ENCODE measurements around the gene D2HGDH. TPM values are rescaled to one million over a fixed set of nuclear protein-coding genes. Genes with fewer than 3 reads are reported as not detected.
"Not testable (repeated sequence)": the region's sequence is repeated elsewhere in the genome, so short reads cannot be mapped to it uniquely, and the experiment has no call there.

Gene D2HGDH
- total RNA-seq, 1 donor from 2014 or later: 28.3 TPM

DNA sequence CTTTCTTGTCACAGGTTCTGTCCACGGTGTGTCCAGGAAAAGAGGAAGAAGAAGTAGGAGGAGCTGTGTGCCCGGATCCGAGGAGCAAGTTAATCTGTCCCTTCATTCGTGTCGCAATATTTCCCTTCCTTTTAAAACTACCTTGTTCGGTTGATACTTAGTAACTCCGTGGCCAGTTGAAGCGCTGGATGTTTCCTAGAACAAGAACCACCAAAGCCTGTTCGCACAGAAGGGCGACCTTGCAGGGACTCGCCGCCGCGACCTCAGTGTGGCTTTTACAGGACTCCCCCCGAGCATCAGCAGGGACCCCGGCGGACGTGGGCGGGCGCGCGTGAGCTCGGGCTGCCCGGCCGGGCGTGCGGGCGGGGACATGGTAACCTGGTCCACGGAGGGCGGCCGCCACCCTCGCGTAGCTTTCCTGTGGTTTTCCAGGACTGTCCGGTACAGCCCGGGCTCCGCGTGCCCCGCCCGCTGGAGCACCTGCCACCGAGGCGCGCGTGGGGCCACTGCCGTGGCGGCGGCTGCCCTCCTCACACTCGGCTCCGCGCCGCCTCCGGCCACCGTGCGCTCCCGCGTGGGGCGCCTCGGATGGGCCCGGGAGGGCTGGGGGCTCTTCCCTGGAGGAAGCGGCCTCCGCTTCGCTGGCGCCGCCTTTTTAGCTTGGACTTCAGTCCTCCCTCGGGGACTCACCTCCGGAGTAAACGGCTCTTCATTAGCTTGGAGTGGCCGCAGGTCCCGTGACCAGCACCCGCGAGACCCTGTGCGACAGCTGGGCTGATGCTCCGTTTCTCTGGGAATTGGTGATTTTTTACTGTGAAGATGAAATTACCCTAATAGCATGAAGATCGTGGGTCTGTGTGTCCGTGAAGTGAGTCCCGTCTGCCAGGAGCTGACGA lies 9.2 kb upstream of the D2HGDH start:
- intact Hi-C loops (cut with micrococcal nuclease): no loop called here

DNA sequence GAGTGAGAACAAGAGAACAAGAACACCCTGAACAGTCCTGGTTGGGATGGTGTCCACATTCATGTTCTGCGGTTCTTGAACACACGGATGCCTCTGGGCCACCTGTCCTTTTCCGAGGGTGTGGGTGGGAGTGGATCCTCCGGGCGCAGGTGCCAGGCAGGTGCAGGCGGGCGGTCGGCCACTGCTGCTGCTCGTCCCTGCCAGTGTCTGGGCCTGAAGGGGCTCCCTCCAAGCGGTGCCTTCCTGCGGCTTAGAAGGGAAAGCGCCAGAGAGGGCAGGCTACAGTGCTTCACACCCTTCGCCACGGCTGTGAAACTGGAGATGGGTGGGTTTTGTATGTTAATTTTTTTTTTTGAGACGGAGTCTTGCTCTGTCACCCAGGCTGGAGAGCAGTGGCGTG lies 8.0 kb upstream of the D2HGDH start:
- intact Hi-C loops (cut with micrococcal nuclease): no loop called here

DNA sequence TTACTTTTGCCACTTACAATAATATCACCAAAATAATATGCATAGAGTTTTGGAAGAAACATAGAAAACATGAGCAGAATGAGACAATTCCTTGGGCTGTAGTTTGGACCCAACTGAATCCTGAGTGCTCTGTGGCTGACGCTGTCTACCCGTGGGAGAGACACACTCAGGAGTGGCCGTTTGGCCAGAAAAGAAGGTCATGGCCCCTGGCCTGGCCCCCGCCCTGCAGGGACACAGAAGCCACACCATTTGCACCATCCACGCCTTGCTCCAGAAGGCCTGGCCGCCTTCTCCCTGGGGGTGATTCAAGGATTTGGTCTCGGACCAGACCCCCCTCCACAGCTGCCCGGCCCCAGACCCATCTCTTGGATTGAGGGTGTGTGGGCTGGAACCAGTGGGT lies 6.4 kb upstream of the D2HGDH start:
- intact Hi-C loops (cut with micrococcal nuclease): no loop called here

DNA sequence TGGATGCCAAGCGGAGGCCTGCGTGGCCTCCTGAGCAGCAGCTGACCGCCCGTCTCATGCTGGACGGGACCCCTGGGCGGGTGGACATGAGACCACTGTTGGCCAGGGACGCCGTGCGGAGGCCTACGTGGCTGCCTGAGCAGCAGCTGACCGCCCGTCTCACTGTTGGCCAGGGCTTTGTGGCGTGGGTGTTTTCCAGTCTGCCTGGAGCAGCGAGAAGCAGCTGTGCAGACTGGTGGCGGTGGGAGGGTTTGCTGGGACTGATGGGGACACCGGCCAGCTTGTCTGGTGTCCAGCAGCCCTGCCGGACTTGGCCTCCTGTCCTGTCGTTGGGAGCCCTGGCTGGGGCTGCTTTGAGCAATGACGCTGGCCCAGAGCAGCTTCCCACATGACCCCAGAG lies 5.8 kb upstream of the D2HGDH start:
- intact Hi-C loops (cut with micrococcal nuclease): no loop called here

DNA sequence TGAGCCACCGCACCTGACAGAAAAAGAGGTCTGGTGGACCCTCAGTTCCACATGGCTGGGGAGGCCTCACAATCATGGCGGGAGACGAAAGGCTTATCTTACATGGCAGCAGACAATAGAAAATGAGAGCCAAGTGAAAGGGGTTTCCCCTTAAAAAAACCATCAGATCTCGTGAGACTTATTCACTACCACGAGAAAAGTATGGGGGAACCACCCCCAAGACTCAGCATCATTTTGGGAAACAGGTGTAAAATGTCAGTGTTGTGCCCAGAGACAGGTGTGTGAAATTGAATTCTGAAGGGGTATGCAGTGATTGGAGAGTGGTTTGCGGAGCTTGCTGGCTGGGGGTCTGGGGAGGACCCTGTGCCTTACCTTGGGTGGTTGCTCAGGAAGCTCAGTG lies 4.6 kb upstream of the D2HGDH start:
- intact Hi-C loops (cut with micrococcal nuclease): loop anchor here (5.0 to 10.0 kb wide), 2 partner anchors 95 to 898 kb away; partner anchors contain the start of genes ATG4B and THAP4

DNA sequence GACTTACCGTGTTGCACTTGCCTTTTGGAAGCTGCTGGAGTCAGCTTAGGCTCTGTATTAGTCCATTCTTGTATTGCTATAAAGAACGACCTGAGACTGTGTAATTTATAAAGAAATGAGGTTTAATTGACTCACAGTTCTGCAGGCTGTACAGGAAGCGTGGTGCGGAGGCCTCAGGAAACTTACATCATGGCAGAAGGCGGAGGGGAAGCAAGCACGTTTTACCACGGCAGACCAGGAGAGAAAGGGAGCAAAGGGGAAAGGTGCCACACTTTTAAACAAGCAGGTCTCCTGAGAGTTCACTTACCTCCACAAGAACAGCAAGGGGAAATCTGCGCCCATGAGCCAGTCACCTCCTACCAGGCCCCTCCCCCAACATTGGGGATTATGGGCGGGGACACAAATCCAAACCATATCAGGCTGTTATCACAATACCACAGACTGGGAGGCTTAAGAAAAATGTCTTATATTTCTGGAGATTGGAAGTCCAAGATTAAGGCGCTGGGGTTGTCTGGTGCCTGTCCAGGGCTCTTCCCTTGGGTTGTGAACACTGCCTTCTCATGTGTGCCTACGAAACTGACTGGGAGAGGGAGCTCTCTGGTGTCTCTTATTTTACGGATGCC lies 3.6 kb upstream of the D2HGDH start:
- intact Hi-C loops (cut with micrococcal nuclease): loop anchor here (5.0 to 10.0 kb wide), 2 partner anchors 96 to 898 kb away; partner anchors contain the start of genes ATG4B and THAP4

DNA sequence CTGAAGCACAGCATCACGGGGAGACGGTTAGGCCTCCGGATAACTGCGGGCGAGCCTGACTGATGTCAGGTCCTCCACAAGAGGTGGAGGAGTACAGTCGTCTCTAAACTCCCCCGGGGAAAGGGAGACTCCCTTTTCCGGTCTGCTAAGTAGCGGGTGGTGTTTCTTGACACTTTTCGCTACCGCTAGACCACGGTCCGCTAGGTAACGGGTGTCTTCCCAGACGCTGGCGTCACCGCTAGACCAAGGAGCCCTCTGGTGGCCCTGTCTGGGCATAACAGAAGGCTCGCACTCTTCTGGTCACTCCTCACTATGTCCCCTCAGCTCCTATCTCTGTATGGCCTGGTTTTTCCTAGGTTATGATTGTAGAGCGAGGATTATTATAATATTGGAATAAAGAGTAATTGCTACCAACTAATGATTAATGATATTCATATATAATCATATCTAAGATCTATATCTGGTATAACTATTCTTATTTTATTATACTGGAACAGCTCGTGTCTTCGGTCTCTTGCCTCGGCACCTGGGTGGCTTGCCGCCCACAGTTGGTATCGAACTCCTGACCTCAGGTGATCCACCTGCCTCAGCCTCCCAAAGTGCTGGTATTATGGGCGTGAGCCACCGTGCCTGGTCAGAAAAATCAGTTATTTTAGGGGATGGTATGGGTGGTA lies 1.8 kb upstream of the D2HGDH start:
- intact Hi-C loops (cut with micrococcal nuclease): loop anchor here (5.0 to 10.0 kb wide), 2 partner anchors 98 to 900 kb away; partner anchors contain the start of genes ATG4B and THAP4

DNA sequence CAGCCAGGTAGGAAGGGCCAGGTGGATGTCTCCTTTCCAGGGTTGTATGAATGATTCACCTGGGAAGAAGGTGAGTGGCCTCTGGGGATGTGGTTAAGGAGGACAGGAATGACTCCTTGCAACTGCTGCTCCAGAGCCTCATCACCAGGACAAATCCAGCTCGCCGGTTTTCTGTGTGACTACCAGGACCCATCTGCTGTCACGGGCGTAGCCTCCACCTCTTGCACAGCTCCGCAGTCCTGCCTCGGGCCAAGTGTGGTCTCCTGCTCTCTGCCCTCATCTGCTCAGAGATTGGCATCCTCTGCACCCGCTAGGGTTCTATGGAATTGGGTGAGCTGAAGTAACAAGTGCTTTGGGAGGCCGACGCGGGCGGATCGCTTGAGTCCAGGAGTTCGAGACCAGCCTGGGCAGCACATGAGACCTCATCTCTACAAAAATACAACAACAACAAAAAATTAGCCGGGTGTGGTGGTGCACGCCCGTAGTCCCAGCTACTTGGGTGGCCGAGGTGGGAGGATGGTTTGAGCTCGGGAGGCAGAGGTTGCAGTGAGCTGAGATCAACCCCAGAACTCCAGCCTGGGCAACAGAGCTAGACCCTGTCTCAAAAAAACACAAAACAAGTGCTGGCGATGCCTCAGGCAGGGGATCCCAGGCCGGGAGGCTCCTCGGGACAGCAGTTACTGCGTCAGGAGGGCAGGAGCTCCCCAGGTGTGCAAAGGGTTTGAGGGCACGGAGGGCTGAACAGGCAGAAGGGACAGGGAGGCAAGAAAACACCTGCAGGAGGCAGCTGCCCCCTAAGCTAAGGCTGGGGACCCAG lies 831 bp upstream of the D2HGDH start:
- intact Hi-C loops (cut with micrococcal nuclease): loop anchor here (1.0 to 10.0 kb wide), 6 partner anchors 31 to 901 kb away; partner anchors contain the start of genes ATG4B, HDLBP, ING5 and SEPTIN2

DNA sequence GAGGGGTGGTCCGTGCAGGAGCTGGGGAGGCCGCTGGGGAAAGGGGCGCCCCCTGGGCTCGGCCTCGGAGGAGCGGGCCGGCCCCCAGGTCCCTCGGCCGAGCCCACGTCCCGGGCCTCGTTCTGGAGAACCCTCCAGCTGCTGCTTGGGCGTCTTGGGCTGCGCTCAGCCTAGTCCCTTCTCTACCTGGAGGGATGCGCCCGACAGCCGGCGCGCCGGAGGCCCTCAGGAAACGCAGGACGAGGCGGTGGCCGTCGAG lies 293 bp upstream of the D2HGDH start:
- intact Hi-C loops (cut with micrococcal nuclease): loop anchor here (1.0 to 10.0 kb wide), 6 partner anchors 32 to 902 kb away; partner anchors contain the start of genes ATG4B, HDLBP, ING5 and SEPTIN2

DNA sequence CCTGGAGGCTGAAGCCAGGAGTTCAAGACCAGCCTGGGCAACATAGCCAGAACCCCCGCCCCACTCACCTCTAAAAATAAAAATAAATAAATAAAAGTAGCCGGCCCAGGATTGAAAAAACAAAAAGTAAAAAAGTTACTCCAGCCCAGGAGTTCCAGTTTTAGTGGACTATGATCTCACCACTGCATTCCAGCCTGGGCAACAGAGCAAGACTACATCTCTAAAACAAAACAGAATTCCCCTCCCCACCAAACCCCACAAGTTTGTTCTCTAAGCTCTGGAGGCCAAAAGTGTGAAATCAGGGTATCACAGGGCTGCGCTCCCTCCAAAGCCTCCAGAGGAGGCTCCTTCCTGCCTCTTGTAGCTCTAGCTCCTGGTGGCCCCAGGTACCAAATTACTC lies 1.7 kb downstream of the D2HGDH start:
- intact Hi-C loops (cut with micrococcal nuclease): loop anchor here (10.0 kb wide), 1 partner anchor 101 kb away; the partner anchor contains the start of genes ATG4B and THAP4

DNA sequence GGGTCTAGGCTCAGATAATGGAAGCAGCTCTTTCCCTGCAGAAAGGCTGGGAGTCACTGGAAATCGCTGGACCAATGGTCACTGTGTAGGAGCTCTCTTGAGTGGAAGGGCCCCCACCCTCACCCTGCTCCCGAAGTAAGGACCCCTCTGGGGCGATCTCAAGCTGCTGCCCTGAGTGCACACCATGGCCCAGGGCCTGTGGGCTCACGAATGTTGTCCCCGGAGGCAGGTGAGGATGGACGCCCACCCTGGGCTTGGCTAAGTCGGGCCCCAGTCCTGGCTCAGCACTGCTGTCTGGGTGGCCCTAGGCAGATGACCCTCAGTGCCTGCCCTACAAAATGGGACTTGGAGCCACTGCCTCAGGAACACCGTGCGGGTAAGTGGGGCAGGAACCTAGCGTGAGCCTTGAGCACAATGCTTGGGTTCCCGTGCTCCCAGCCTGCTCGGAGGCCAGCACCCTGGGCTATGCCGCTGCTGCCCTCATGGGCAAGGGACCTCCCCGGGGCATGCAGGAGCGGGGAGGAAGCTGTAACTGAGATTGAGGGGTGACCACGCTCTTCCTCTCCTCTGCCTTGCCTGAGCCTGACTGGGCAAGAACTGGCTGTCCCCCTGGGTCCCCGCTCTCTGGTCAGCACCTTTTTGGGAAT lies 3.7 kb downstream of the D2HGDH start:
- intact Hi-C loops (cut with micrococcal nuclease): loop anchor here (10.0 kb wide), 1 partner anchor 103 kb away; the partner anchor contains the start of genes ATG4B and THAP4

DNA sequence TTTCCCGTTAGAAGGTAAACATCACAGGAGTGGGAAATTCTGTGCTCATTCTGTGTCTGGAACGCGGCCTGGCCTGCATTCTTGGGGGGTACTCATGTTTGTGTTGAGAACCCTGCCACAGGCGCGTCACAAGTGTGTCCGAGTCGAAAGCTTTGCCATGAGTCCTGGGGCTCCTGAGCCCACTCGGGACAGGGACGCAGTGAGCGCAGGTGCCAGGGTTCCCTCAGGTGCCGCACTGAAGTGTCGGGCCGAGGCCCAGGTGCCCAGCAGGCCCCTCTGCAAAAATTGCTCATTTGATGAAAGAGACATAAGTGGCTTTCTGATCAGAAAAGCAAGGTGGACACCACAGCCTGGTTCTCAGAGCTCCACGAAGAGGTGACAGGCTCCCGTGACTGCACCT lies 4.7 kb downstream of the D2HGDH start:
- intact Hi-C loops (cut with micrococcal nuclease): loop anchor here (10.0 kb wide), 1 partner anchor 104 kb away; the partner anchor contains the start of genes ATG4B and THAP4

DNA sequence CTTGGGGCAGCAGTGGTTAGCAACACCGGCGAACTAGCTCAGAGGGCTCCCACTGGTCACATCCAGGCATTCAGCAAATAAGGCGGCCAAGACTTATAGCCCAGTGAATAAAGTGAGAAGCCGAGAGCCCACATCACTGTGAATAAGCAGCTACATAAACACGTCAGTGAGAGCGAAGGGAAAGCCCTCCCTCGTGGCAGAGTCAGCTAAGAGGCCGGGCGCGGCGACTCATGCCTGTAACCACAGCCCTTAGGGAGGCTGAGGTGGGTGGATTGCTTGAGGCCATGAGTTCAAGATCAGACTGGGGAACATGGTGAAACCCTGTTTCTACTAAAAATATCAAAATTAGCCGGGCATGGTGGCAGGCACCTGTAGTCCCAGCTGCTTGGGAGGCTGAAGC lies 5.2 kb downstream of the D2HGDH start:
- intact Hi-C loops (cut with micrococcal nuclease): loop anchor here (2.0 to 10.0 kb wide), 2 partner anchors 19 to 105 kb away; partner anchors contain the start of genes ATG4B and THAP4

DNA sequence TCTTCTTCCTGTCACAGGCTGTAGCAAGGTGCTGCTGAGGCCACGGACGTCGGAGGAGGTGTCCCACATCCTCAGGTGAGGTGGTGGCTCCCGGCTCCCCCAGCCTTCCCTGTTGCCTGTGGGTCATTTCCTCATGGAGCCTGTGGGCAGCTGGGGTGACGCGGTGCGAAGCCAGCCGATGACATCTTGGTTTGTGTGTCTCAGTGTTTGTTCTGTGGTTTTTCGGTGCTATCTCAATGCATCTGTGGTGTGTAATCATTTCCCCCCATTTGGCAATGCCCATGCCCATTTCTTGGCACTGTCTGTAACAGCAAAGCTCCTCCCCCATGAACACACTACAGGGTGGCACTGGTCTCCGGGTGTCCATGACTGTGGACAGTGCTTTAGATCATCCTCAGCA lies 6.6 kb downstream of the D2HGDH start:
- intact Hi-C loops (cut with micrococcal nuclease): loop anchor here (2.0 kb wide), 1 partner anchor 18 kb away; no protein-coding TSS in a partner anchor

DNA sequence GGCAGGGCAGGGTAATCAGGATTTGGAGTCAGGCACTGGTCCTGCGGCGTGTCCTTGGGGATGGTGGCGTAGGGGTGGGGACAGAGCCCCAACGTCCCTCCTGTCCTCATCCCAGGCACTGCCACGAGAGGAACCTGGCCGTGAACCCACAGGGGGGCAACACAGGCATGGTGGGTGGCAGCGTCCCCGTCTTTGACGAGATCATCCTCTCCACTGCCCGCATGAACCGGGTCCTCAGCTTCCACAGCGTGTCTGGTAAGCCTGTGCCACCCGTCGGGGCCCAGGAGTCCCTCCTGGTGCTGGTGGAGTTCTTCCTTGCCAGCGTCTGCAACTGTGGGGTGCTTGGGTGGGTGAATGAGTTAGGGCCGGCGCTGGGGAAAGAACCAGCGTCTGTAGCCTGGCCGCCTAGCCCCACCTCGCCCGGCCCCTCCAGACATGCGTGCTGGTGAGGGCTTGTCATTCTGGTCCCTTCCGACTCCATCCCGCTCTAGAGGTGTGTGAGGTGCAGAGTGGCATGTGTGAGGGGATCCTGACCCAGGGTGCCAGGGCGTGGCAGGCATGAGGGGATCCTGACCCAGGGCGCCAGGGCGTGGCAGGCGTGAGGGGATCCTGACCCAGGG lies 8.0 kb downstream of the D2HGDH start:
- intact Hi-C loops (cut with micrococcal nuclease): no loop called here

DNA sequence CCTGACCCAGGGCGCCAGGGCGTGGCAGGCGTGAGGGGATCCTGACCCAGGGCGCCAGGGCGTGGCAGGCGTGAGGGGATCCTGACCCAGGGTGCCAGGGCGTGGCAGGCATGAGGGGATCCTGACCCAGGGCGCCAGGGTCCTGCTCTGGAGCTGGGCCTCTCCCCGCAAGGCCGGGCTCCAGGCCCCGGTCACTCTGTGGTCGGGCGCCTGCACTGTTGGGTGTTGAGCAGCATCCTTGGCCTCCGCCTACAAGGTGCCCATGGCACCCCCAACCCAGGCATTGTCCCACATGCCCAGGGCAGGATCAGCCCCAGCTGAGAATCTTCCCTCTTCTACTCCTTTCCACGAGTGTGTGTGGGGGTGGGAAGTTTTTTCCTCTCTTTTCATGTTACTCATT lies 8.6 kb downstream of the D2HGDH start:
- intact Hi-C loops (cut with micrococcal nuclease): not testable (repeated sequence)

DNA sequence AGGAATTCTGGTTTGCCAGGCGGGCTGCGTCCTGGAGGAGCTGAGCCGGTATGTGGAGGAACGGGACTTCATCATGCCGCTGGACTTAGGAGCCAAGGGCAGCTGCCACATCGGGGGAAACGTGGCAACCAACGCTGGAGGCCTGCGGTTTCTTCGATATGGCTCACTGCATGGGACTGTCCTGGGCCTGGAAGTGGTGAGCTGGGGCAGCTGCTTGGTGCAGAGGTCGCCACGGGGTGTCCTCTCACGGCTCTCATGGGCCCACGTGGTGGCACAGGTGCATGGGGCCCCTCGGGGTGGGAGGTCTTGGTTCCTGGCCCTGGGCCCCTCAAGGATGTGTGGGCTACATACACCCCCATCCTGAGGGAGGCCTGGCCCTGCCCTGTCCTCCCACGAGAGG lies 9.2 kb downstream of the D2HGDH start:
- intact Hi-C loops (cut with micrococcal nuclease): no loop called here

DNA sequence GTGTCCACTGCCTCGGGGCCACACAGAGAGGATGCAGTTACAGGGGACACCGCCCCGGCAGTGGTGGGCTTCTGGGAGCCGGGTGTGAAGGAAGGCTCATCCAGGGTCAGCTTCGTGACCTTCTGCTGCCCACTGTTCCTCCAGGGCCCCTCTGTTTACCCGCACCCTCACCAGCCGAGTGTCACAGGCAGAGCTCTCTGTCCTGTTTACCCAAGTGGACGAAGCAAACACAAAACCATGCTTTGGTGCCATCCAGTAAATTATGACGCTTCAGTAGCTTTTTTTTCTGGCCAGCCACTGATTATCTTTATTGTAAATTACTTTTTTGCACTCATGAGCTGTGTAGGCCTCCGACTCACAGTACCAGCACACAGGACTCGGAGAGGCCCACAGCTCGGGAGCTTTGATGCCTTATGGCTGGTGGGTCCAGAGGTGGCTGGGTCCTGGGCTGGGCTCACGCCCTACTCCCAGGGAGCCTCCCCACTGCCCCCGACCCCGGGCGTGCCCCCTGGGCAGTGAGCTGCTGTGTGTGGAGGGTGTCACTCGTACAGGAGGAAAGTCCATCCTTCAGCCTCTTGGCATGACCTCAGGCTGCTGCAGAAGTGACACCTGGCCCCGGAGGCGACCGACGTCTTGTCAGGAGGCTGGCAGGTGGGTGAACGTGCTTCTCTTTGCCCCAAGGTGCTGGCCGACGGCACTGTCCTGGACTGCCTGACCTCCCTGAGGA lies 9.8 kb downstream of the D2HGDH start:
- intact Hi-C loops (cut with micrococcal nuclease): no loop called here

DNA sequence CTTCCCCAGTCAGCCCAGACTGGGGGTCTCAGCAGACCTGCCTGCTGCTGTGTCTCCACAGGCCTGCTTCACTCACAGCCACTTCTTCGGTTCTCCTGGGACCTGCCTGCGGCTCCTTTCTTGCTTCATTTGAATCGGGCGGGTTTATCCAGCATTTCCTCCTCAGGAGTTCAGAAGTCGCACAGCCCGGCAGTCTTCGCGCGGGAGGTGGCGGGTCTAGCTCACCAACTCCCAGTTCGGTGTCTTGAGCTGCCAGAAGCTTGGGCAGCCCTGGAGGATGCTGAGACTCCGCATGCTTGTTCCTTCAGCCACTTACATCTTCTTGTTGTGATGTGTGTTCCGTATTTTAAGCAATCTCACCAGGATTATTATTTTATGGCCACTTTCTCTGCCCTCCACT lies 10.8 kb downstream of the D2HGDH start:
- intact Hi-C loops (cut with micrococcal nuclease): no loop called here

All from T-helper 2 cell treated with Interferon-gamma antibody and Interleukin-4, amounts not matched to agents 100 ng/mL and 5 ng/mL, for 36 hours (primary cell).